ENCODE data around the gene CDH5.

Gene CDH5

DNA sequence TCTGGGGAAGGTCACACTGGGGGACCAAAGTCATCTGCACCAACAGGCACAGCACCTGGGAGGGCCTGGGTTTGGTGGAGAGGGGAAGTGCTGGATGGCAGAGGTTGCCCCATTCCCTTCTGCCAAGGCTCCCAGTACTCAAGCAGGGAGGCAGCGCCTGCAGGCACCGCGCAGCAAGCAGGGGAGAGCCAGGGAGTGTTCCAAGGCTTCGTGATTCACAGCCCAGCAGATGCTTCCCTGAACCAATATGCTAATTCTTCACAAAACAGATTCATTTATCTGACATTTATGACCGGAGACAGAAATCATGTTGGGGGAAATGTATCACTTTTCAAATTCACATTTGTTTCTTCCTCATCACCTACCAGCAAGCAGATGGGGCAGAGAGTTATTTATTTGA is 13.4 kb upstream of the CDH5 start:
- DNase-seq (ENCODE audit: low read depth), result no peak

GRCh38 chr16:66354034-66354909 is 12.2 kb upstream of the CDH5 start:
- DNase-seq (ENCODE audit: low read depth), result no peak

DNA sequence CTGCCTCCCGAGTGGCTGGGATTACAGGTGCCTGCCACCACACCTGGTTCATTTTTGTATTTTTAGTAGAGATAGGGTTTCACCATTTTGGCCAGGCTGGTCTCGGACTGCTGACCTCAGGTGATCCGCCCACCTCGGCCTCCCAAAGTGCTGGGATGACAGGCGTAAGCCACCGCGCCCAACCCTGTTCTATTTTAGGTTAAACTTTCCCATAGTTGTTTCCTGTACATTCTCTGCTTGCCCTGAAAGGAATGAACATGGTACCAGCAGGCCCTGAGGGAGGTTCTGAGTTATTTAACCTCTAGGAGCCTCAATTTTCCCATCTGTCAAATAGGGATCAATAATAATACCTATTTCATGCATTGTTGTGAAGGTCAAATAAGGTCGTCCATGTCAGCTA is 11.0 kb upstream of the CDH5 start:
- DNase-seq (ENCODE audit: low read depth), result no peak

- peak; percentile 15 for DNase-seq (ENCODE audit: low read depth)
Measured at GRCh38 chr16:66357523-66357928, 9.0 kb upstream of the CDH5 start.

DNA sequence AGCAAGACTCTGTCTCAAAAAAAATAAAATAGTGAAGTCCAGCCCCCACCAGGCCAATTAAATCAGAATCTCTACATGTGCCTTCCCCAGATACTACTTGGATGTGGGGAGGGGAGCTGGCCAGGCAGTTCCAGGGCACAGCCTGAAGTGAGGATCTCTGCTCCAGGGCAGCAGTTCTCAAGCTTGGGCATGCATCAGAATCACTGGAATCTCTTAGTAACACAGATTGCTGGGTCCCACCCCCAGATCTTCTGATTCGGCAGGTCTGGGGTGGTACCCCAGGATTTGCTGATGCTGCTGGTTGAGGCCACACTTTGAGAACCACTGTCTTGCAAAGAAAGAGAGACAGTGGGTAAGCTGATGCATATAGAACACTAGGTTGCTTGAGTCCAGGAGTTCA is 8.3 kb upstream of the CDH5 start:
- no peak for DNase-seq (ENCODE audit: low read depth)

DNA sequence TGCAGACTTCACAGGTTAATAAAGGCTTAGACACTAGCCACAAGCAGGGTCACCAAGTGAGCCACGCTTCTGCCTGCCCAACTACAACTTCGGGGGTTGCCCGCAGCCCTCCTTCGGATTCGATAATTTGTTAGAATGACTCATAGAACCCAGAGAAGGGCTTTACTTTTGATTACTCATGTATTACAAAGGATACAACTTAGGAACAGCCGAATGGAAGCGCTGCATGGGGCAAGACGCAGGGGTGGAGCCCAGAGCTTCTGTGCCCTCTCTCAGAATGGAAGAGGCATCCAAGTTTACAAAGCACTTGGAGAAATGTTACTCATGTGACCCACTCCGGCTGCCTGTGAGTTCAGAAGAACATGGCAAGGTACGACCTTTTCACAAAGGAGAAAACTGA is 7.5 kb upstream of the CDH5 start:
- no peak for DNase-seq (ENCODE audit: low read depth)

- no peak for DNase-seq (ENCODE audit: low read depth)
Measured at GRCh38 chr16:66359811-66360608, 6.5 kb upstream of the CDH5 start.

DNA sequence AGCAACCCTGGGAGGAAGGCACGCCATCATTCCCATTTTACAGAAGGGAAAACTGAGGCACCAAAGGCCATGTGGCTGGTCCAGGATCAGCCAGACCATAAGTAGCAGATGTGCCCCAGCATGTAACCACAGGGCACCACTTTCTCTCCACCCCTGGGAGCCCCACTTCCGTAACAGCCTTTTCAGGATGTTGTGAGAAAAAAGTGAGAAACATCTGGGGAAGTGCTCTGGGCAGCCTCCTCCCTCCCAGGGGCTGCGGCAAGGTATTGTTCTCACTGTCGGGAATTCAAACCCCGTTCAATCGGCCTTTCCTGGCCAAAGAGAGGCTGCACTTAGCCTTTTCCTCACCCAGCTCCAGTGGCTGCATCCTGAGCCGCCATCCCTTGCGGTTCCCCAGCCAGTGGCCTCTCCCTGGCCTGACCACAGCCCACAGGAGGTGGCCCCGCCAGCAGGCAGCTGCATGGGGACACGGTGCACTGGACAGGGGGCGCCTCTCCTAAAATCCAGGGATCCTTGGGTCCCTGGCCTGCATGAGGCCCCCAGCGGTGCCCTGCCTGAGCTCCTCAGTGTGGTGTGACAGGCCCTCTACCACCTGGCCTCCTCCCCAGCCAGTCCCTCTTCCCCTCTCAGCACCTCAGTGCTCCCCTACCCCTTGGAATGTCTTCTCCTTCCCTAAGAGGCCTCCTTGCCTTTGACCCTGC is 5.7 kb upstream of the CDH5 start:
- DNase-seq (ENCODE audit: low read depth), result no peak

DNA sequence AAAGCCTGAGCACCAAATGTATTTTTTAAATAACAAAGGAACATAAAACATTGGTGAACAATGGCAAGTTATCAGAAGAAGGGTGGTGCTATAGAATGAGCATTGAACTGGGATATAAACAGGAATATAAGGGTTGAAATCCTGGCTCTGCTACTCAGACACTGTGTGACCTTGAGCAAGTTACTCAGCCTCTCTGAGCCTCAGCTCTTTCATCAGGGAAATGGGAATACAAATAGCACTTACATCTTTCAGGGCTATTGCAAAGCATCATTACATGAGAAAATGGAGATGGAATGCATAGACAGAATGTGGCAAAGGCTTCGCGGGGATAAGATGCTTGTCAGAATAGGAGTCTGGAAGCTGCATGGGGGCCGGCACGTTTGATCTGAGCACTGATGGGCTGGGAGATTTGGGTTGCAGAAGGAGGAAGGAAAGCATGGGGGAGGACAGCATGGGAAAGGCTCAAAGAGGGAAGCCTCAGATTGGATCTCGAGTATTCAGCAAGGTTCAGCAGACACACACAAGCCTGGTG is 4.8 kb upstream of the CDH5 start:
- no peak for DNase-seq (ENCODE audit: low read depth)

GRCh38 chr16:66363211-66363777 is 3.2 kb upstream of the CDH5 start:
- DNase-seq (ENCODE audit: low read depth), result no peak

GRCh38 chr16:66364117-66364958 is 2.2 kb upstream of the CDH5 start:
- no peak for DNase-seq (ENCODE audit: low read depth)

- DNase-seq (ENCODE audit: low read depth), result no peak
Measured at GRCh38 chr16:66364959-66365306, 1.6 kb upstream of the CDH5 start.

GRCh38 chr16:66365651-66366050 is 840 bp upstream of the CDH5 start:
- DNase-seq (ENCODE audit: low read depth), result no peak

DNA sequence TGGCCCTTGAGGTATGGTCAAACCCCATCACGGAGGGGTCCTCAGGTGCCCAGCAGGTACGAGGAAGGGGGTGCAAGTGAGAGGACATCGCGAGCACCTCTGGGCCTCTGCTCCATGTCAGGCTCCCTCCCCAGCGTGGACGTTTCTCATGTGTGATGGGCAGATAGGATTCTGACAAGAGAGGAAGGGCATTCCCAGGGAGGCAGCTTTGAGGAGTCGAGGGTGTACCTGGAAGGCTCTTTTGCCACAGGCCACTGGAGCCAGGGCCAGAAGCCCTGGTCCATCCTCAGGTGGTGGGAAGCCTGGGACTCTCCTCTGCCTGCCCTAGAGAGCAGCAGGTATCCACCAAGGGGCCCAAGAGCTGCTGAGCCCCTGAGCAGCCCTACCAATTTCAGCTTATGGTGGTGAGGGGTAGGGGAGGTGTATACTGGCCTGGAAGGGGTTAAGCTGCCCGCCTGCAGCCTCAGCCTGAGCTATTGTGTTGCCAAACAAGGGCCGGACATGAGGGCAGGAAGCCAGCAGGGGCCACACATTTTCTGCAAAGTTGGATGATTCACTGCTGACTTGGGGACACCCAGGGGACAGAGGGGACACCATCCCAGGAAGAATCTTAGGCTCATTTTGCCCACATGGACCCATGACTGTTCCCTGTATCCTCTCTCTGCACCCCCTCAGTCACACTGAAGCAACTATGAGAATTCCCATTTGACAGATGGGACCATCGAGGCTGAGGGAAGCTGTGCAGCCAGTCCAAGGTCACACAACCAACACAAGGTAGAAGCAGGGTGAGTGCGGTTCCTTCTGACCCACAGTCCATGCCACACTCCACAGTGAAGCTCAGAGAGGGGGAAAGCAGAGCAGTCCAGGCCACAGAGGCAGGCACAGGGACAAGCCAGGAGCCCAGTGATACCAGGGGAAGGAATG is 1.7 kb downstream of the CDH5 start:
- DNase-seq (ENCODE audit: low read depth), result no peak

GRCh38 chr16:66369055-66369592 is 2.6 kb downstream of the CDH5 start:
- no peak for DNase-seq (ENCODE audit: low read depth)

DNA sequence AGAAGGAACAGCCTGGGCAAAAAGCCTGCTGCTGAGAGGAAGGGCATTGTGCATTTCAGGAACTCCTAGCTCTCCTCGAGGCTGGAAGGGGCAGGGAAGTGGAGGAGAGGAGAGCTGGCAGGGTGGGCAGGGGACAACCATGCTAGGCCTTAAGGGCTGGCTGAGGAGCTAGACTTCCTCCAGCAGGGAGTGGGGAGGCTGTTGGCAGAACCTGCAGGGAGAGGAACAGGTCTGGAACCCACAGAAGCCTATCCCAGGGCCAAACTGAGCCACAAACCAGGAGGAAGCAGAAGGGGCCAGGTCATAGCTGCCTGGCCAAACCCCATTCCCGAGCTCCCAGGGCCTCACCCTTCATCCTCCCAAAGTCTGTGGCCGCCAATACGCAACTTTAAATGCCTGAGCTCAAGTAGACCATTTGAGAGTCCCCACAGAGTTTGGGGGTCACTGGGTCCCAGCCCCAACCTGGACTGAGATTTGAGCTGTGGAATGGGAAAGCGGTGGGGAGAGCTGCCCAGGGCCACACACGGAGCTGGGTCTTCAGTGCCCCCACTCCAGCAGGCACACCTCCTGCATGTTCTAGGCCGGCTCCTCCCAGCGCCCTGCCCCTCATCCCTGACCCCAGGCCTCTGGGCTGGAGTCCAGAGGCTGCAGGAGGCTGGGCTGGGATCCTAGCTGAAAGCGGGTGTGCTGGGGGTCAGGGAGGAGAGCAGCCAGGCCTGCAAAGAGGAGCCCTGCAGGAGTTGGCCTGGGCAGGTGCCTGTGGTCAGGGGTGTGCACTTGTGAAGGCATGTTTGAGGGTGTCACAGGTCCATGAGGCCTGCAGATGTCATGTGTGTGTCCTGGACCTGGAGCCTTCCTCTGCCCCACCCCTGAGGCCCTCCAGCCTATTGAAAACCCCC is 4.5 kb downstream of the CDH5 start:
- DNase-seq (ENCODE audit: low read depth), result no peak

- DNase-seq (ENCODE audit: low read depth), result no peak
Measured at GRCh38 chr16:66372078-66372897, 5.8 kb downstream of the CDH5 start.

DNA sequence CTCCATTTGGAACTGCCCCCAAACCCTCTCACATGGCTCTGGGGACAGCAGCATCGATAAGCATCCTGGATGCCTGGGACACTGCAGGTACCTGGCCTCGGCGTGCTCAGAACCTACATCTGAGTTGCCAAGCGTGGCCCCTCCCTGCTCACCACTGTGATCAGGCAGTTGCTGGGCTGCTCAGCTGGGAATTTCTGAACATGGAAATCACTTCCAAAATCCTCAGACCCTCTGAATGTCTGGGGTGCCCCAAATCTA is 6.3 kb downstream of the CDH5 start:
- DNase-seq (ENCODE audit: low read depth), result no peak
